H1 (cell line): ENCODE data around the gene CXCL5. TPM values are rescaled to one million over a fixed set of nuclear protein-coding genes. Genes with fewer than 3 reads are reported as not detected.

Experiments used
- CTCF ChIA-PET: fragments of 300-600 bp; sonication (Branson Sonifier 250); formaldehyde crosslinking; loops from one replicate; lab custom pipeline; 2021; ENCODE audit not compliant: partially characterized antibody; lab: Charles Lee
- POLR2A ChIA-PET: fragments of 300-600 bp; sonication (Branson Sonifier 250); formaldehyde crosslinking; loops from one replicate; lab custom pipeline; 2021; ENCODE audit warnings: inconsistent platforms; ENCODE audit not compliant: partially characterized antibody; lab: Charles Lee
- DNase-seq, 2 experiments: peaks; one replicate each; pipeline versions ENCODE4 v3.0.0 to v3.0.0-alpha.2; 2010 to 2022; ENCODE audit warnings: low spot score in 2 of 2, low read depth in 1 of 2, mixed read lengths in 1 of 2
- FAIRE-seq: peaks from 2 replicates; lab custom pipeline; 2011; peaks lifted over from hg19 to GRCh38; lab: Jason Lieb, UNC
- H2AFZ ChIP-seq: 2 replicates; pipeline ENCODE4 v1.8.1; 2012; ENCODE audit warnings: low read length, inconsistent platforms
- H2AK5ac ChIP-seq: 2 replicates; pipeline ENCODE4 v1.6.1; 2013; ENCODE audit warnings: low read depth, low read length
- H2BK120ac ChIP-seq: replicated peaks from 2 replicates; pipeline ENCODE3; 2013; ENCODE audit warnings: low read depth, low read length, inconsistent platforms
- H2BK12ac ChIP-seq: 2 replicates; pipeline ENCODE4 v1.6.1; 2013; ENCODE audit warnings: low read depth, low read length
- H2BK15ac ChIP-seq: 2 replicates; pipeline ENCODE4 v1.6.1; 2013; ENCODE audit warnings: low read length
- H2BK20ac ChIP-seq: 2 replicates; pipeline ENCODE4 v1.6.1; 2013; ENCODE audit warnings: low read length
- H2BK5ac ChIP-seq: 2 replicates; pipeline ENCODE4 v1.6.1; 2013; ENCODE audit warnings: low read depth, low read length
- H3K14ac ChIP-seq: 2 replicates; pipeline ENCODE4 v1.6.1; 2013; ENCODE audit warnings: inconsistent platforms; ENCODE audit not compliant: insufficient read length
- H3K18ac ChIP-seq: 2 replicates; pipeline ENCODE4 v1.6.1; 2013; ENCODE audit warnings: low read length; ENCODE audit errors: extremely low read depth
- H3K23ac ChIP-seq: 2 replicates; pipeline ENCODE4 v1.6.1; 2013; ENCODE audit warnings: inconsistent platforms; ENCODE audit not compliant: insufficient read length
- H3K23me2 ChIP-seq: 2 replicates; pipeline ENCODE4 v1.6.1; 2013; ENCODE audit warnings: low read depth, low read length
- H3K27ac ChIP-seq: 2 replicates; pipeline ENCODE4 v1.6.1; 2011; ENCODE audit warnings: low read depth, low read length, inconsistent platforms
- H3K27me3 ChIP-seq, 4 experiments: replicated peaks in 1 of 4; 1 replicate in 1 of 4; 2 replicates in 3 of 4; pipeline versions ENCODE4 v1.6.1 to v1.8.1; 2011 to 2013; ENCODE audit warnings: low read length in 3 of 4, mild to moderate bottlenecking in 3 of 4, inconsistent platforms in 2 of 4, mixed read lengths in 2 of 4, moderate library complexity in 1 of 4; ENCODE audit not compliant: control insufficient read depth in 3 of 4, insufficient read depth in 3 of 4; ENCODE audit errors: extremely low read depth in 1 of 4
- H3K36me3 ChIP-seq, 4 experiments: 2 replicates each; pipeline versions ENCODE4 v1.6.1 to v1.8.1; 2011 to 2013; ENCODE audit warnings: mild to moderate bottlenecking in 4 of 4, low read length in 3 of 4, moderate library complexity in 2 of 4, control low read depth in 1 of 4, inconsistent platforms in 1 of 4; ENCODE audit not compliant: insufficient read depth in 4 of 4, control insufficient read depth in 2 of 4
- H3K4ac ChIP-seq: replicated peaks from 2 replicates; pipeline ENCODE3; 2013; ENCODE audit warnings: low read length, low read depth, mixed read lengths, inconsistent platforms; ENCODE audit not compliant: insufficient read length
- H3K4me1 ChIP-seq, 4 experiments: replicated peaks in 1 of 4; 1 replicate in 1 of 4; 2 replicates in 3 of 4; pipeline versions ENCODE4 v1.6.1 to v1.8.1; 2011 to 2013; ENCODE audit warnings: low read length in 3 of 4, inconsistent platforms in 2 of 4, mixed read lengths in 1 of 4; ENCODE audit not compliant: insufficient read depth in 4 of 4, control insufficient read depth in 3 of 4
- H3K4me2 ChIP-seq, 2 experiments: 2 replicates each; pipeline versions ENCODE4 v1.6.1 to v1.8.1; 2011 to 2013; ENCODE audit warnings: low read depth in 2 of 2, low read length in 2 of 2, control low read depth in 1 of 2, inconsistent platforms in 1 of 2, mild to moderate bottlenecking in 1 of 2; ENCODE audit not compliant: insufficient read depth in 1 of 2
- H3K4me3 ChIP-seq, 4 experiments: fragments of 200-600, 300-600 bp in 1 of 4; sonication (generic), shearing (Covaris generic), sonication (Bioruptor Twin) in 1 of 4; 2 replicates each; pipeline versions ENCODE4 v1.5.1 to v1.8.1; 2011 to 2016; ENCODE audit warnings: low read length in 4 of 4, low read depth in 3 of 4, control low read depth in 2 of 4, inconsistent platforms in 2 of 4, mild to moderate bottlenecking in 2 of 4, mixed read lengths in 1 of 4, moderate library complexity in 1 of 4; ENCODE audit not compliant: insufficient read depth in 2 of 4; ENCODE audit errors: extremely low read depth in 1 of 4
- H3K56ac ChIP-seq: replicated peaks from 2 replicates; pipeline ENCODE3; 2013; ENCODE audit warnings: low read depth, mild to moderate bottlenecking, mixed read lengths, low read length, inconsistent platforms; ENCODE audit not compliant: insufficient read length
- H3K79me1 ChIP-seq: 2 replicates; pipeline ENCODE4 v1.6.1; 2013; ENCODE audit warnings: low read depth, low read length, control low read depth
- H3K79me2 ChIP-seq, 2 experiments: 2 replicates each; pipeline versions ENCODE4 v1.6.1 to v1.8.1; 2012 to 2013; ENCODE audit warnings: low read length in 2 of 2, mild to moderate bottlenecking in 2 of 2, inconsistent platforms in 1 of 2; ENCODE audit not compliant: insufficient read depth in 2 of 2, control insufficient read depth in 1 of 2
- H3K9ac ChIP-seq, 4 experiments: replicated peaks in 1 of 4; 1 replicate in 1 of 4; 2 replicates in 3 of 4; pipeline versions ENCODE4 v1.6.1 to v1.8.1; 2011 to 2013; ENCODE audit warnings: low read depth in 3 of 4, low read length in 3 of 4, control low read depth in 2 of 4, mild to moderate bottlenecking in 2 of 4, moderate library complexity in 2 of 4, inconsistent platforms in 1 of 4; ENCODE audit errors: extremely low read depth in 1 of 4
- H3K9me3 ChIP-seq, 2 experiments: 2 replicates each; pipeline versions ENCODE4 v1.6.1 to v1.8.1; 2012 to 2013; ENCODE audit warnings: mild to moderate bottlenecking in 2 of 2, moderate library complexity in 2 of 2, control low read depth in 1 of 2, inconsistent platforms in 1 of 2, low read depth in 1 of 2, low read length in 1 of 2, mixed read lengths in 1 of 2; ENCODE audit not compliant: insufficient read depth in 2 of 2
- H4K20me1 ChIP-seq, 2 experiments: replicated peaks in 1 of 2; 2 replicates each; pipeline versions ENCODE3 to v1.8.1; 2011 to 2013; ENCODE audit warnings: inconsistent platforms in 2 of 2, low read length in 2 of 2, mild to moderate bottlenecking in 1 of 2; ENCODE audit not compliant: insufficient read depth in 2 of 2, control insufficient read depth in 1 of 2
- H4K5ac ChIP-seq: 2 replicates; pipeline ENCODE4 v1.6.1; 2013; ENCODE audit warnings: low read length, low read depth, mixed read lengths, inconsistent platforms; ENCODE audit not compliant: insufficient read length
- H4K8ac ChIP-seq: 2 replicates; pipeline ENCODE4 v1.8.0; 2013; ENCODE audit warnings: mild to moderate bottlenecking, moderate library complexity, low read length, inconsistent platforms; ENCODE audit not compliant: insufficient read depth; ENCODE audit errors: extremely low read depth
- H4K91ac ChIP-seq: replicated peaks from 2 replicates; pipeline ENCODE3; 2013; ENCODE audit warnings: low read length, mixed read lengths, inconsistent platforms; ENCODE audit not compliant: insufficient read length
- BRCA1 ChIP-seq: IDR thresholded peaks from 2 replicates; pipeline ENCODE4 v1.6.1; 2012; ENCODE audit warnings: low read depth, low read length, improper control_type of control experiment
- CHD2 ChIP-seq: IDR thresholded peaks from 2 replicates; pipeline ENCODE4 v1.6.1; 2012; ENCODE audit warnings: low read length, improper control_type of control experiment
- EZH2 ChIP-seq: fragments of 200-600 bp; sonication (generic); IDR thresholded peaks from 2 replicates; pipeline ENCODE4 v1.7.1; 2012; ENCODE audit warnings: low read depth, mild to moderate bottlenecking, moderate library complexity, low read length, inconsistent platforms; ENCODE audit not compliant: severe bottlenecking
- JUND ChIP-seq: IDR thresholded peaks from 2 replicates; pipeline ENCODE4 v1.6.1; 2011; ENCODE audit warnings: mild to moderate bottlenecking, improper control_type of control experiment, low read length
- PHF8 ChIP-seq: fragments of 200-600 bp; sonication (generic); conservative IDR thresholded peaks from 2 replicates; pipeline ENCODE4 v1.7.1; 2012; ENCODE audit warnings: low read depth, mild to moderate bottlenecking, inconsistent platforms, low read length, moderate library complexity
- POLR2A ChIP-seq, 2 experiments: IDR thresholded peaks; 1 replicate in 1 of 2; 2 replicates in 1 of 2; pipeline ENCODE4 v1.6.1; 2011; ENCODE audit warnings: low read depth in 2 of 2, low read length in 2 of 2, mild to moderate bottlenecking in 2 of 2; ENCODE audit errors: control extremely low read depth in 1 of 2
- RAD21 ChIP-seq, 2 experiments: IDR thresholded peaks in 1 of 2; conservative IDR thresholded peaks in 1 of 2; 2 replicates each; pipeline ENCODE4 v1.6.1; 2011; ENCODE audit warnings: low read depth in 2 of 2, low read length in 2 of 2, improper control_type of control experiment in 1 of 2, inconsistent platforms in 1 of 2, mild to moderate bottlenecking in 1 of 2, moderate library complexity in 1 of 2
- RBBP5 ChIP-seq: IDR thresholded peaks from 2 replicates; pipeline ENCODE4 v1.7.1; 2012; ENCODE audit warnings: low read depth, mild to moderate bottlenecking, inconsistent platforms, low read length, moderate library complexity, borderline replicate concordance
- RNF2 ChIP-seq: fragments of 200-900, 300-1000 bp; sonication (generic); IDR thresholded peaks from 2 replicates; pipeline ENCODE4 v1.7.1; 2016; ENCODE audit warnings: borderline replicate concordance, low read depth, mild to moderate bottlenecking, antibody characterized with exemption, low read length; ENCODE audit not compliant: poor library complexity, severe bottlenecking; ENCODE audit errors: missing control alignments
- SIX5 ChIP-seq: IDR thresholded peaks from 2 replicates; pipeline ENCODE4 v1.6.1; 2011; ENCODE audit warnings: mild to moderate bottlenecking, low read depth, low read length
- SP1 ChIP-seq: IDR thresholded peaks from 2 replicates; pipeline ENCODE4 v1.6.1; 2011; ENCODE audit warnings: low read depth, low read length
- TBP ChIP-seq: IDR thresholded peaks from 2 replicates; pipeline ENCODE4 v1.6.1; 2011; ENCODE audit warnings: low read depth, low read length, improper control_type of control experiment
- WGBS, 2 experiments: shearing (Covaris generic) in 1 of 2; methylation state at CpG; one replicate each; pipeline versions ENCODE4 v1.1.6 to v1.1.7; 2013 to 2015; ENCODE audit warnings: low lambda C conversion rate in 2 of 2, mixed read lengths in 2 of 2, inconsistent platforms in 1 of 2, low coverage in 1 of 2, missing lambda C conversion rate in 1 of 2; ENCODE audit not compliant: insufficient replicate concordance in 2 of 2, insufficient coverage in 1 of 2, insufficient read length in 1 of 2; ENCODE audit errors: extremely low coverage in 1 of 2, missing lambda C conversion rate in 1 of 2; 5-methylcytosine and 5-hydroxymethylcytosine counted together
- polyA plus RNA-seq, 7 experiments: library from polyadenylated mRNA; depleted of rRNA in 3 of 7; stranded (reverse) in 5 of 7; unstranded in 2 of 7; fragments of >200 nt in 5 of 7; fragments of 200-250 nt in 2 of 7; gene quantifications; 1 replicate in 5 of 7; 2 replicates in 1 of 7; 4 replicates in 1 of 7; pipeline versions ENCODE4 v1.2.1 to v1.2.3, GENCODE V29; 2011 to 2013; ENCODE audit warnings: missing spikeins in 2 of 7, mixed read lengths in 2 of 7
- total RNA-seq: library from RNA; stranded (reverse); fragmentation: NEBNext Ultra II Directional; extraction: Animal tissue kit (Norgen Biotek cat#: 25700); gene quantifications from 2 replicates; pipeline ENCODE4 v1.2.1, GENCODE V29; 2021

CXCL5 gene
- total and polyA plus RNA-seq, 2 of the 8 experiments (the other 6 are each of a cell fraction or from before 2014, with no cell fraction given), result 10.9 to 15.6 TPM

- CTCF ChIA-PET, result interaction anchor here (0.6 to 3.0 kb wide), 38 partner anchors 8 to 748 kb away, joined by 3 to 37 read pairs (median 4); partner anchors contain the start of genes CXCL1, CXCL3, CXCL5 and CXCL6
- Histone ChIP-seq H2BK12ac (peak overlapping the region; percentile 82; the same call in 1 of the 2 replicates), H3K14ac (no peak overlapping the region), H3K4me2 (no peak overlapping the region), H3K23ac (no peak overlapping the region), H4K20me1 (no peaks in the 10 kb centered on the region), H3K9me3 (peaks cover 14 to 15% of the 10 kb centered on the region in 2 experiments), H3K18ac (0 out of 2 replicates have a peak overlapping the region, but pooled peaks have one; percentile 26), H2BK120ac (peak overlapping the region; percentile 82), H3K56ac (no peak overlapping the region), H2AFZ (peak overlapping the region; percentile 86), H2BK5ac (peak overlapping the region; percentile 27; the same call in 1 of the 2 replicates), H4K91ac (peak overlapping the region; percentile 72), H3K27ac (no peak overlapping the region), H4K8ac (no peak overlapping the region; the same call in 1 of the 2 replicates), H3K9ac (no peak overlapping the region), H3K36me3 (no peaks in the 10 kb centered on the region; a peak in 1 of 8 replicates), H3K27me3 (no peaks in the 10 kb centered on the region; a peak in 1 of 7 replicates), H4K5ac (no peak overlapping the region), H3K79me1 (no peaks in the 10 kb centered on the region), H2AK5ac (no peak overlapping the region), H2BK20ac (peak overlapping the region; percentile 56), H2BK15ac (peak overlapping the region; percentile 100), H3K4me3 (no peak overlapping the region), H3K4me1 (0 out of 7 replicates have a peak, but pooled peaks cover 0 to 1% (median 0%) of the 10 kb centered on the region in 4 experiments), H3K79me2 (no peaks in the 10 kb centered on the region), H3K23me2 (no peaks in the 10 kb centered on the region), H3K4ac (no peak overlapping the region)
- FAIRE-seq (peak; percentile 57), DNase-seq (peak in 1 of 2 experiments; percentile 79)
- WGBS, 2 experiments, result 65% methylated on average over 7 of the region's 7 CpGs; no CpG with 5 or more reads in 1 of the 2 experiments
- POLR2A ChIA-PET, result no interaction called here
- TF ChIP-seq SP1, result no peak
- TF ChIP-seq BRCA1, result no peak
- no peak for TF ChIP-seq RNF2
- TF ChIP-seq POLR2A (IDR thresholded peaks at IDR 0.05; ENCODE audit: control extremely low read depth in 1 of 2, low read depth in 2 of 2, low read length in 2 of 2), result no peak
- no peak for TF ChIP-seq RBBP5
- TF ChIP-seq JUND, result no peak
- no peak for TF ChIP-seq PHF8
- no peak for TF ChIP-seq SIX5
- no peak for TF ChIP-seq CHD2
- no peak for TF ChIP-seq EZH2
- no peak for TF ChIP-seq TBP
- TF ChIP-seq RAD21 (IDR thresholded peaks at IDR 0.05 in 1 of 2, conservative IDR thresholded peaks at IDR 0.05 in 1 of 2; ENCODE audit: low read depth in 2 of 2, low read length in 2 of 2), result peak; percentile 78 to 86
These were observed 33.4 kb downstream of the CXCL5 start for GRCh38 chr4:73964862-73965611.
